ENCODE measurements around the gene PIP4K2C.
"Not testable (repeated sequence)": the region's sequence is repeated elsewhere in the genome, so short reads cannot be mapped to it uniquely, and the experiment has no call there.

Gene PIP4K2C

DNA sequence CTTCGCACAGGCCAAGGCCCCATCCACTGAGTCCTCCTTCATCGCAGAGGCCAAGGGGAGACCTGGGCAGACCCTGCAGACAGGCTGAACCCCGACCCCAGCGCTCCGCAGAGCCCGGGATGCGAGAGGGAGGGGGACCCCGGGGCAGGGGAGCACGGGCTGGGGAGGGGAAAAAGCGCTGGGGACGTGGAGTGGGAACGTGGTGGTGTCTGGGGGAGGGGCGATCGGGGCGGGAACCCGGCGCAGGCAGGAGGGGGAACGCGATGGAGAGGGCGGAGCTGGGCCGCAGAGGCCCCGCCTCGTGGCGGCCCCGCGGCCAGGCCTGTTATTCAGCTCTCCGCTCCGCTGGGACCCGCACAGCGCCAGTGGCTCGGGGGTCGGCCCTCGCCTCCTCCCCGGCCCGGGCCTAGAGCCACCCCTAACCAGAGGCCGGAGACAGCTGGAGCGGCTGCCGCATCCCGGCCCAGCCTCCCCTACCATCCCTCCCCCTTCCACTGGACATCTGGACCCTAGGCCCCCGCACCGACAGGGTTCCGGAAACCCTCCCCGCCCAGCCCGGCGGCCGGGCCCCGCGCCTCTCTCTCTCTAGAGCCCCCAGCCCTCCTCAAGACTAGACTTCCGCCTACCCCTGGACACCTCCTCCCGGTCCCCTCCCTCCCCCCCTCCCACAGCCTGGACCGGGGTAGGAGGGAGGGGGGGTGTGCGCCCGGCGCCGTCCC is 20.3 kb downstream of the PIP4K2C start, which contains the start of gene ARHGEF25:
Gene ARHGEF25, plus strand, starts transcription at position 328 of the 719 bp plus-strand sequence. CDS start 460 bp downstream, outside the sequence.
- DNase-seq = peak; percentile 37 to 47

DNA sequence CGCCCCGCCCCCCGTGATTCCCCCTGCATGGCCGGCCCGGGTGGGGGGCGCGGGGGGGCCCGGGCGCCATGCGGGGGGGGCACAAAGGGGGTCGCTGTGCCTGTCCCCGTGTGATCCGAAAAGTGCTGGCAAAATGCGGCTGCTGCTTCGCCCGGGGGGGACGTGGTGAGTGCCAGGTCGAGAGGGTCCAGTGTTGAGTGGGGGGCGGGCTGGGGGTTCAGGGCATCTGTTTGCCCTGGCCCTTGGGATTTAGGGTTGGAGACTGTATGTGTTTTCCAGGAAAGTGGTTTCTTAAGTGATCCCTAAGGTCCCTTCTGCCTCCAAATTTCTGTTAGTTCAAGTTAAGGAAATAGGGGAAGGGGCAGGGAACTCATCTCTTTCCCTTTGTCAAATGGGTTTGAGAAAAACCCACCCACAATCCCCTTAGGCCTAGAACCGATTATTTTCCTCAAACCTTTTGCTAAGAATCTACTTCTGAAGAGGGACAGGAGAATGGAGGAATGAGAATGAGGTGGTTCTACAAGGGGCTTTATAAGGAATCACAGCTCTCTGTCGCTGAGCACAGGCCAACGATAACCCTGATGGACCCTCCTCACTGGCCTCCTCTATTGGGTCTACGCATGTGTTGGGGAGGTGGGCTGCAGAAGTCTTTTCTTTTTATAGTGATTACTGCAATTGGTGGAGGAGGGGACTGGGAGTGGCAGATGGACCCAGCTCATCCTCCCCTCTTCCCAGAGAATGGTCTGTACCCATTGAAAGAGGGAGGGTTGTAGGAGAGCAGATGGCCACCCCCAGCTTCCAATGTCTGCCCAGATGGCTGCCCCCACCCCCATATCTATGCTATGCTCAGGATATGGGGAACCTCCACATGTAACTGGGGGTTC is 21.1 kb downstream of the PIP4K2C start:
- DNase-seq = no peak

DNA sequence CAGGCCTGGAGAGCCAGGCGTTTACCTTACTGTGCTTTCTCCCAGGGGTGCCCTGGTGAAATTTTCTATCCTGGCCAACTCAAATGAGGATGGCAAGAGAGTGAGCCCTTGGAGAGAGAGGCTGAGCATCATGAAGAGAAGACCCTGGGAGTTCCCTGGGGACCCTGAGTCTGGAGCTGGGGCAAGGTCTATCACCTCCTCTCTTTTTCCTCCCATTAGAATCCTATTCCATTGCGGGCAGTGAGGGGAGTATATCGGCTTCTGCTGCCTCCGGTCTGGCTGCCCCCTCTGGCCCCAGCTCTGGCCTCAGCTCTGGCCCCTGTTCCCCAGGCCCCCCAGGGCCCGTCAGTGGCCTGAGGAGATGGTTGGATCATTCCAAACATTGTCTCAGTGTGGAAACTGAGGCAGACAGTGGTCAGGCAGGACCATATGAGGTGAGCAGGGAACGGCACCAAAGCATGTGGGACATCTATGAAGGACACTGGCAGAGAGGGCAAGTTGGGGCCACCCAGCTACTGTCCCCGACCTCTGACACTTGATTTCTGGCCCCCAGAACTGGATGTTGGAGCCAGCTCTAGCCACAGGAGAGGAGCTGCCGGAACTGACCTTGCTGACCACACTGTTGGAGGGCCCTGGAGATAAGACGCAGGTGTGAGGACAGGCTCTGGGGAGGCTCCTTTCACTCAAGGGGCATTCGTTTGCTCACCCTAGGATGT is 21.9 kb downstream of the PIP4K2C start:
- DNase-seq = no peak

DNA sequence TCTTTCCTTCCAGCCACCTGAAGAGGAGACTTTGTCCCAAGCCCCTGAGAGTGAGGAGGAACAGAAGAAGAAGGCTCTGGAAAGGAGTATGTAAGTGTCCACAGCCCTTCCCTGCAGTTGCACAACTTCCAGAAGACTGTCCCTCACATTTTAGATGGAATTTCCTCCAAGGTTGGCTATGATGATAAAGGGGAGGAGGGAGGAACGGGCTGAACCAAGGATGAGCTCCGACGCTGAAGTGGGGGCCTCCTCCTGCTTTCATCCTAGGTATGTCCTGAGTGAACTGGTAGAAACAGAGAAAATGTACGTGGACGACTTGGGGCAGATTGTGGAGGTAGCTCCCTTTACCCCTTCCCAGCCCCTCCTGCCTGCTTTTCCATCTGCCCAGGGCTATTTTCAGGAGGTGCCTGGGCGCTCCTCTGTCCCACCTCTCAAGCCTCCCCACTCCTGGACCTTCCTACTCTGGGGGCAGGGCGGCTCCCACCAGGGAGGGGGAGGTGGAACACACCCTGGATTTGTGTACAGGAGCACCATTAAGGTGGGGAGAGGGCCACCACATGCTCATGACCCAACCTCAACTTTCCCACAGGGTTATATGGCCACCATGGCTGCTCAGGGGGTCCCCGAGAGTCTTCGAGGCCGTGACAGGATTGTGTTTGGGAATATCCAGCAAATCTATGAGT is 22.6 kb downstream of the PIP4K2C start:
- DNase-seq = no peak

DNA sequence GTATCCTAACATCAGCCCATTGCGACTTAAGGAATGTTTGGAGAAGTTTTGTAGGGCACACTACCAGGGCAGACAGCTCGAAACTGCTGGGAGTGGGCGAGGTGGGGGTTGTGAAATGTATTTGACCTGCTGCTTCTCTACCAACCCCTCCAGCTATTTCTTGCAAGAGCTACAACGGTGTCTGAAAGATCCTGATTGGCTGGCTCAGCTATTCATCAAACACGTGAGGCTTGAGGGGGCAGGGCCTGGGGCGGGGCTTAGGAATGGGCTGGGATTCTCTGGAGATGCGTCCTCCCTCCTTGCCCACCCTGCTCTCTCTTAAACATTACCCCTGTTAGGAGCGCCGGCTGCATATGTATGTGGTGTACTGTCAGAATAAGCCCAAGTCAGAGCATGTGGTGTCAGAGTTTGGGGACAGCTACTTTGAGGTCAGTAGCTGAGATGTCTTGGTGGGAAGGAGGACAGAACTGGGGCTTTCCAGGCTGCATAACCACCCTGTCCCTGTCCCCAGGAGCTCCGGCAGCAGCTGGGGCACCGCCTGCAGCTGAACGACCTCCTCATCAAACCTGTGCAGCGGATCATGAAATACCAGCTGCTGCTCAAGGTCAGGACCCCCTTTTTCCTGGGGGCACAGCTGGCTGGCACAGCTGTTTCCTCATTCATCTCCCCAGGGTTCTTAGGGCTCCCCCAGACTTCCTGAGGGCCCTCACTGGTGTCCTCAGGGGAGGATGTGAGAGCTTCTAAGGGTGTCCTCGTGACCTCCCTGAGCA is 23.4 kb downstream of the PIP4K2C start:
- no peak for DNase-seq

DNA sequence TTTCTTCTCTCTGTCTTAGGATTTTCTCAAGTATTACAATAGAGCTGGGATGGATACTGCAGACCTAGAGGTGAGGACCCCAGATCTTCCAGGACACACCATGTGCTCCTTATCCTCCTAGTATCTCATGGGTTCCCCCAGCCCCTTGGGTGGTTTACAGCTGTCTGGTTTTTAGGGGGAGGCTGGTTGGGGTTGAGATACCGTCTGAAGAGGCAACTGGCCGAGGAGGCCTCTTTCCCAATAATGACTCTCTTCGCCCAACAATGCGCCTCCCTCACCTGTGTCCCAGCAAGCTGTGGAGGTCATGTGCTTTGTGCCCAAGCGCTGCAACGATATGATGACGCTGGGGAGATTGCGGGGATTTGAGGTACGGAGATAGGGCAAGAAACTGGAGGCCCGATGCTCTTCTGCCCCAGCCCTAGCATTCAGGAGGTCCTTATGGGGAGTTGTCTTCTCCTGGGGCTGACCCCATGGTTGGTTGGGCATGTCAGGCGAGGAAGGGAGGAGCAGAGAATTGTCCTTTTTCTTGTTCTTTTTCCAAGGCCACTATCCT is 24.0 kb downstream of the PIP4K2C start:
- DNase-seq = no peak

DNA sequence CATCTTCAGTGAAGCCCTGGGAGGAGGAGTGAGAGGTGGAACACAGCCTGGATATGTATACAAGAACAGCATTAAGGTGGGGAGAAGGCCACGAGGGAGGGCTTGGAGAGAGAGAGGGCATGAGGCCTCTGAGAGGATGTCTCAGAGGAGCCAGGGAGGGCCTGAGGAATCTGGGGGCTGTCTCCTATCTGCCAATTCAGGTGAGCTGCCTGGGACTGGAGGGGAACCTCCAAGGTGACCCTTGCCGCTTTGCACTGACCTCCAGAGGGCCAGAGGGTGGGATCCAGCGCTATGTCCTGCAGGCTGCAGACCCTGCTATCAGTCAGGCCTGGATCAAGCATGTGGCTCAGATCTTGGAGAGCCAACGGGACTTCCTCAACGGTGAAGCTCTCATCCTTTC is 24.6 kb downstream of the PIP4K2C start:
- no peak for DNase-seq

DNA sequence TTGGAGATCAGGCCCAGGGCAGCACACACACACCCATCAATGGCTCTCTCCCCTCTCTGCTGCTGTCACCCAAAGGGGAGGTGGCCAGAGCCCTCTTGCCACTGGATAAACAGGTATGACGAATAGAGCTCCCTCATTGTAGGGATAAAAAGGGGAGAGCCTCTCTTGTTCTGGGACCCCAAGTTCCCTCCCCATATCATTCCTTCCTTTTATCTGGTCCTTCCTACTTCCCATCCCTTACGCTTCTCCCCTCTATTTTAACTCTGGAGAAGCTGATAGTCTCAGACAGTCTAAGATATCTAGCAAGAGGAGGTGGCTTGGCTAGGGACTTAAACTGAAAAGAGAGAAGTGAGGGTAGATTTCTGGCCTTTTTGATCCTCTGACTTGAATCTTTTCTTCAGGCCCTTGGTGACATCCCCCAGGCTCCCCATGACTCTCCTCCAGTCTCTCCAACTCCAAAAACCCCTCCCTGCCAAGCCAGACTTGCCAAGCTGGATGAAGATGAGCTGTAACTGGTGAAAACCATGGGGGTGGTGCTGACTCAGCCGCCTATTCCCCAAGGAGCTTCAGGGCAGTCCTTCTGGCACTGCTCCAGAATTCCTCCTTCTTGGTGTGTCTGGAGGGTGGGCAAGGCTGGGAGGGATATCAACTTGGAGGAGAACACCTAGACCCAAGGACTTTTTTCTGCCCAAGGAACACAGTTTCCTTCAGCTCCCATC is 25.6 kb downstream of the PIP4K2C start:
- no peak for DNase-seq

DNA sequence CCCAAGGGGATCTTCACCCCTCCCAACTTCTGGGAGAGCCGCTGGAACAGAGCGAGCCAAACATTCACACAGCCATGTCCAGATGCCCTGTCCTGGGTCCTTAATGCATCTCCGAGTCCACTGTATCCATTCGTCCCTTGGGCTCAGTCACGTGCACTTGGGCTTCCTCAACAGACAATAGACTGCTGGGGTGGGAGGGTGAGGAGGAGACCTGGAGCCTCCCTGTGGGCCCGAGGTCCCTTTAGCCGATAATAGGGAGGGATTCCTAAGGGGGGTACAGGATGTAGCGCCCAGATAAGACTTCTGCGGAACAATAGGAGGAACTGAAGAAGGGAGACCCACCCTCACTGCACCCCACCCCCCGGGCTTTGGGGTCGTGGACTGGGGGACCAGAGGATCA is 26.9 kb downstream of the PIP4K2C start:
- DNase-seq = no peak

DNA sequence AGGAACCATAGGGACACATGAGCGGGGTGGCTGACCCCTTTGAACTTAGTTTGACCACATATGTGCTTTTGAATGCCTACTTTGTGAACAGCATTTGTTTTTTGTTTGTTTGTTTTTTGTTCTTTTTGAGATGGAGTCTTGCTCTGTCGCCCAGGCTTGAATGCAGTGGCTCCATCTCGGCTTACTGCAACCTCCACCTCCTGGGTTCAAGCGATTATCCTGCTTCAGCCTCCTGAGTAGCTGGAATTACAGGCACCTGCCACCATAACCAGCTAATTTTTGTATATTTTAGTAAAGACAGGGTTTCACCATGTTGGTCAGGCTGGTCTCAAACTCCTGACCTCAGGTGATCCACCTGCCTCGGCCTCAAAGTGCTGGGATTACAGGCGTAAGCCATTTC is 27.4 kb downstream of the PIP4K2C start:
- not testable (repeated sequence) for DNase-seq

DNA sequence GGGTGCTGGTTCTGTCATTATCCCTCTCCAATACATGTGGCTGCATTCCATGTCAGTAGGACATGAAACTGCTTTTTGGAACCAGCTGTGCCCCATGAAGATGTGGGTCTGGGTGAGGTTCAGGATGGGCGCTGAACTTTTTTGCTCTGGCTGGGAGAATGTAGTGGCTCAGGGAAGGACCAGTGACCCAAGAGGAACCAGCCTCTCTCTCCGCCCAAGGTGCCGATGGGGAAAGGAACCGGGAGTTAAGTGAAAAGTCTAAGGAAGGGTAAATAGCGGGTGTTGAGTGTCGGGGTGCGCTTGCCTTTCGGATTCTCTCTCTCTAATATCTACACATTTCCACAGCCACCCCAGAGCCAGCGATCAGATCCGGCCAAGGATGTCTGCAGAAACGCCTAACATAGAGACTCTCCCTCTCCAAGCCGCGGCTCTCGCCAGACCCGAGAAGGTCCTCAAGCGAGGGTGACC is 28.0 kb downstream of the PIP4K2C start:
- no peak for DNase-seq

DNA sequence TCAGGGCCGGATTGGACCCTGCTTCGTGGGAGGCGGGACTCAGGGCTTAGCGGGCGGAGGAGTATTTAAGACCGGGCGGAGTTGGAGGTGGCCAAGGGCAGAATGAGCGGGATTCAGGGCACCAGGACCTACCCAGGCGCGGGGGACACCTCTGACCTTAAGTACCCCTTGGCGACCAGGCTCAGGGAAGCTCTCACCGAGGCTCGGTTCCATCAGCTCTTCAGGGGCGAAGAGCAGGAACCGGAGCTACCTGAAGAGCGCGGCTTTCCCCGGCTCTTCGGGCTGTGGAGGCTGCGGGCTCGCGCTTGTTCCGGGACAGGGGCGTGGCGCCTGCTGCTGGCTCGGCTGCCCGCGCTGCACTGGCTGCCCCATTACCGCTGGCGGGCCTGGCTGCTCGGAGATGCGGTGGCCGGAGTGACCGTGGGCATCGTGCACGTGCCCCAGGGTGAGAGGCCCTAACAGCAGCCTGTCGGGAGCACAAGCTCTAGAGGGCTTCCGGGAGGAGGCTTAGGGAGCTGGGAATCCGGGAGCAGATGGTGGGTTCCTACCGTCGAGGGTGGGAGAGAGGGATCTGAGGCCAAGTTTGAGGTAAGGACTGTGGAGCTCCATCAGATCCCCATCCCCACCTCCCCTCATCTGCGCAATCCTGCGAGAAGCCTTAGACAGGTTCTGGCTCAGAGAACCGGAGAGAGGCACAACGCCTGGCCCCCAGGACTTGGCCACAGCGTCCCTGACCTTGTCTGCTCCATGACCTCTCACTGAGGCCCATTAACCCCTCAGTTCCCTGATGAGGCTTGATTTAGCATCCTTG is 28.6 kb downstream of the PIP4K2C start:
- DNase-seq = peak in 1 of 2 donors; percentile 17

DNA sequence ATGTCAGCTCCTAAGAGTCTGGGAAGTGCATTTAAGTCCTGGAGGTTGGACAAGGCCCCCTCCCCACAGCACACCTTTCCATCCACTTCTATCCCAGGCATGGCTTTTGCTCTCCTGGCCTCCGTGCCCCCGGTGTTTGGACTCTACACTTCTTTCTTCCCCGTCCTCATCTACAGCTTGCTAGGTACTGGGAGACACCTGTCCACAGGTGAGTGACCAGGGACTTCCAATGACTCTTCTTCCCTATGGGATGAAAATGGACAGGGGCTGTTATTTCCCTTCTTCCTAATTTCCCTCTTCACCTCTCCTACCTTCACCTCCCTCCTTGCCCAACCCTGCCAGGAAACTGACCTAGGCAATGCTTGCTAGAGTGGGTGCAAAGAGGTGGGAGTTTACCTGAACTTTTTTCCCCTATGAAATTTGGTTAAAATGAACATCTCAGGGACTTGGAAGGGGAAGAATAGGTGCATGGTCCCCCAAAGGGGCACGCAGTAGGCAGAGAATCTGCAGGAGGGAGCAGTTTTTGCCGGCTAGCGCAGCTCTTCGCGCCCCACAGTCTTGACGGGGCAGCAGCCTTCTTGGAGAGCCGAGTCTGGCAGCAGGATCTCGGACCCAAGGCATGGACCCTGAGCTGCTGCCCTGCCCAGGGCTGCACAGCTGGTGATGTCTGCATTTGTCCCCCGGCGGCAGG is 29.4 kb downstream of the PIP4K2C start:
- DNase-seq = no peak

DNA sequence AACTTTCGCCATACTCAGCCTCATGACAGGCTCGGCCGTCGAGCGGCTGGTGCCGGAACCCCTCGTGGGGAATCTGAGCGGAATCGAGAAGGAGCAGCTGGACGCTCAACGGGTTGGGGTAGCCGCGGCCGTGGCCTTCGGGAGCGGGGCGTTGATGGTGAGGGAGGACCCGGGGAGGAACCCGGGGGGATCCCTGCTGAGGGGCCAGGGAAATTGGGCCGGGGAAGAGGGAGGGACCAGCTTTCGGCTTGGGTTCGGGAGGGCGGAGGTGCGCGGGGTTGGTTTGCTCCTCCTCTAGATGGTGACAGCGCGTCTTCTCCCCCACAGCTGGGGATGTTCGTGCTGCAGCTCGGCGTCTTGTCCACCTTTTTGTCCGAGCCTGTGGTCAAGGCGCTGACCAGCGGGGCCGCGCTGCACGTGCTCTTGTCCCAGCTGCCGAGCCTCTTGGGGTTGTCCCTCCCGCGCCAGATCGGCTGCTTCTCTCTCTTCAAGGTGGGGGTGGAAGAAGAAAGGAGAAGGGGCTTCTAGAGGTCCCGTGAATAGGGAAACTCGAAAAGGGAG is 30.0 kb downstream of the PIP4K2C start:
- DNase-seq = peak in 1 of 2 donors; percentile 19

DNA sequence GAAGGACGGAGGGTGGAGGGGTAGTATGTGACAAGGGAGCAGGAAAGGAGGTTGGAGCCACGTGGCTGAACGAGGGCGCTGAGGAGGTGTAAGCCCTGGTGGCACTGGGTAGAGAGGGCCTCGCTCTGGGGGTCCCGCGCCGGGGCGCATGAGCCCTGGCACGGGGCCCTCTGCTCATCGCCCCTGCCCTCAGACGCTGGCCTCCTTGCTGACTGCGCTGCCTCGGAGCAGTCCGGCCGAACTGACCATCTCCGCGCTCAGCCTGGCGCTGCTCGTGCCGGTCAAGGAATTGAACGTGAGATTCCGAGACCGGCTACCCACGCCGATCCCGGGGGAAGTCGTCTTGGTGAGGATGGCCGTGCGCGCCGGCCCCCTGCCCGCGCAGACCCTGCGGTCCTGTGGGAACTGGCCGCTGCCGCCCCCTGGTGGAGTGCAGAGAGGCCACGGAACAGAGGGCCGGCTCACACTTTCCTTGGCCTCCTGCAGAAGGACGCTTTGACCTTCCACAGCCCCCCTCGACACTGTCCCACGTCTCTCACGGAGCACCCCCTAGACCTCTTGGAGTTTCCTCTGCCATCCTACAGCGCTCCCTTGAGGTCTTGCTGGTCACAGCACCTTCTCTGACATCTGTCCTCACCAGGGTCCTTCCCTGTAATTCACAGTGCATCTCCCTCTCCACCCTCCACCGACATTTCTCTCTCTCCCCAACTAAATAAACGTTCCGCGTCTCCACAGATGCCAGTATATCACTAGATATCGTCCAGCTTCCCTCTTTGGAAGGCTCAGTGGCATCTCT is 30.7 kb downstream of the PIP4K2C start:
- peak; percentile 54 to 59 for DNase-seq

DNA sequence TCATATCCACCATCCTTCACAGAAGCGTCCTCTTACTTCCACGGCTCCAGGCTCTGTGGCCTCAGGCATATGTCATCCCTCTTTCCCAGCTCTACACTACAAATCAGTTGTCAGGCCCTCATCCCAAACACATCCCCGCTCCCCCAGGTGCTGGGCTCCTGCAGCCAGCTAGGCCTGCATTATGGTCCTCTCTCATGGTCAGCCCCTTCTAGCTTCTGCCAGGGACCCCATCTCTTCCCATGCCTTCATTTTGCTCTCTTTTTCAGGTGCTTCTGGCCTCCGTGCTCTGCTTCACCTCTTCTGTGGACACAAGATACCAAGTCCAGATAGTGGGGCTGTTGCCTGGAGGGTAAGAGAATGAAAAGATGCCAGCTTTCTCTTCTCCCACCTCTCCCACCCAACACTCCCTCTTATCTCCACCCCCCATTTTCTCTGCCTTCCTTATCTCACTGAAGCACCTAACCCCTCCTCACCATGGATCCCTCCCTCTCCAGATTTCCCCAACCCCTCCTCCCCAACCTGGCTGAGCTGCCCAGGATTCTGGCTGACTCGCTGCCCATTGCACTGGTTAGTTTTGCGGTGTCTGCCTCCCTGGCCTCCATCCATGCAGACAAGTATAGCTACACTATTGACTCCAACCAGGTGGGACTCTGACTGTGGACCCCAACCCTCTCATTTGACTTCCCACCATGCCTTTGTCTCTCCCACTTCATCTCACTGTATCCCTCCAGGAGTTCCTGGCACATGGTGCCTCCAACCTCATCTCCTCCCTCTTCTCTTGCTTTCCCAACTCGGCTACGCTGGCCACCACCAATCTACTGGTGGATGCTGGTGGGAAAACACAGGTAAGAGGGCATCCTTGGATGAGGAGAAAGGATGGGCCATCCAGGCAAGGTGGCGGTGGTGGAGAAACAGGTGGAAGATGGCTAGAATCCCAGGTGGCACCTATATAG is 31.6 kb downstream of the PIP4K2C start:
- no peak for DNase-seq

DNA sequence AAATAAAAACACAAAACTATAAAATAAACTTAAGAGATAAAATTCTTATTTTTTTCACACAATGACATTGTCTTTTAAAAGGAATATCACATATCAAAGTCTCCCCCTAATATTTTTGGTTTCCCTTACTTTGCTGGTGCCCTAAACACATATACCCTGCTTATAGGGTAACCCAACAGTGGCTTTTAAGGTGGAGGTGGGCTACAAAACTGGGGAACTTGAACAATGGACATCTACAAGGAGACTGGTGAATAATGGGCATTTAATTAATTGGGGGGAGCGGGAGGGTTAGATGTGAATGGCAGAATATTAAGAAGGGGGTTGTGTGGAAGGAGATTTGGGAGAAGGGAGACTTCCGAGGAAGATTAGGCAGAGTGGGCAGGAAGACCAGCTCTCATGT is 32.4 kb downstream of the PIP4K2C start:
- no peak for DNase-seq
